ENCODE results near the gene CD200R1. TPM values are rescaled to one million over a fixed set of nuclear protein-coding genes. Genes with fewer than 3 reads are reported as not detected.

The CD200R1 gene
- total RNA-seq (2014; rRNA removed; shearing (Covaris generic)): 0.05 TPM in 1 of 2 replicates, not detected in the other

GRCh38 chr3:112974894-112975293 is at the start of gene CD200R1:
Gene CD200R1, minus strand, starts transcription at chr3:112975103. Its CDS starts 246 bp downstream, at chr3:112974857.

DNA sequence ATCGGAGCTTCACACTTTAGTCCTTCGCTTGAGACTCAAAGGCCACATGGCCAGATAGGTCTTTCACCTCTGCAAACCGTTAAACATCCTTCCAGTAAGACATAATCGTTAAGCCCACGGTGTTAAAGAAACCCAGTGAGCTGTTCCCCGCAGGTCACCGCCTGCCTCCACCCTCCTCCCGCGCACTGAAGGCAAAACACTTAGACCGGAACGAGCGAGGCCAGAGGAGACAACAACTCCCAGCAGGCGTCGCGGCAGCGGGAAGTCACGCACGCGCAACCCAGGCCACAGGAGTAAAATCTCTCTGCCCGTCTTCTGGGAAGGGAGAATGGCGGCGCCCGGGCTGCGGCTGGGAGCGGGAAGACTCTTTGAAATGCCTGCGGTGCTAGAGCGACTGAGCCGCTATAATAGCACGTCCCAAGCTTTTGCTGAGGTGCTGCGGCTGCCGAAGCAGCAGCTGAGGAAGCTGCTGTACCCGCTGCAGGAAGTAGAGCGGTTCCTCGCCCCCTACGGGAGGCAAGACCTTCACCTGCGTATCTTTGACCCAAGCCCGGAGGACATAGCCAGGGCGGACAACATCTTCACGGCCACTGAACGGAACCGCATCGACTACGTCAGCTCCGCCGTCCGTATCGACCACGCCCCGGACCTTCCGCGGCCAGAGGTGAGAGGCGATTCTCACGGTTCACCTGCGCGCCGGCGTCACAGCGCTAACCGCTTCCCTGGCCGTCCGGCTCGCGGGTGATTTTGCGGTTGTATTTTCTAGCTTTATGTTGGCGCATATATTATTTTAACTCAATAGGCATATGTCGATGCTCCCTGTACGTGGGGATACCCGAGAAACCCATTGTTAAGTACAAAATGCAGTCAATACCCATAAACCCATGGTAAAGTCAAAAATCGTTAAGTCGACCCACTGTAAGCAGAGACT is 16.0 kb upstream of the CD200R1 start, which contains the start of gene GTPBP8:
Gene GTPBP8 (plus strand): TSS at position 313 of the 931 bp plus-strand sequence. CDS start 16 bp downstream, at position 329.

Other genes with a start within 250 kb of the CD200R1 start
- not detected in 2 replicates for gene CD200R1L, start 128.2 kb downstream of the CD200R1 start, total RNA-seq (2014; rRNA removed; shearing (Covaris generic))
- 42.5 and 43.0 TPM in 2 replicates for gene GTPBP8, start 15.9 kb upstream of the CD200R1 start, total RNA-seq (2014; rRNA removed; shearing (Covaris generic))
- gene BOC, start 236.5 kb upstream of the CD200R1 start, total RNA-seq (2014; rRNA removed; shearing (Covaris generic)): 2.5 and 3.8 TPM in 2 replicates

Data from A375 (cell line).